ENCODE data around the gene ECE1.

DNA sequence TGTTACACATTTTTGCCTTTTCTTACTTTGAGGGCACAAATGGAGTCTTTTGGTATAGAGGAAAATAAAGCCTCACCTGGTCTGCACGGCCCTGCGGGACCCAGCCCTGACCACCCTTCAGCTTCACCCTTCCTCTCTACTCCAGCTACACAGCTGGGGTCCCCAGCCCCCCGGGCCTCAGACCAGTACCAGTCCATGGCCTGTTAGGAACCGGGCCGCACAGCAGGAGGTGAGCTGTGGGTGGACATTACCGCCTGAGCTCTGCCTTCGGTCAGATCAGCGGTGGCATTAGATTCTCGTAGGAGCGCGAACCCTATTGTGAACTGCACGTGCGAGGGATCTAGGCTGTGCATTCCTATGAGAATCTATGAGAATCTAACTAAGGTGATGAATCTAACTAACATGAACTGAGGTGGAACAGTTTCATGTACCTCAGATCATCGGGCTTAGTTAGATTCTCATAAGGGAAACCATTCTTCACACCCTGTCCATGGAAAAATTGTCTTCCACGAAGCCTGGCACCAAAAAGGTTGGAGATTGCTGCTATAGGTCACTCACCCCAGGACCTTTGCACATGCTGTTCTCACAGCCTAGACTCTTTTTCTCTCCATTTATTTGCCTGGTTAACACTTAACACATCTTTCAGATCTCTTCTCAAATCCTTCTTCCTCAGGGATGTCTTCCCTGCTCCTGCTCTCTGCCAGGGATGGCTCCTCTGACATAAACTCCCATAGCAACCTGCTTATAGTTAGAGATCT, 37.5 kb upstream of the ECE1 start:
- TF ChIP-seq, protein P1, sequence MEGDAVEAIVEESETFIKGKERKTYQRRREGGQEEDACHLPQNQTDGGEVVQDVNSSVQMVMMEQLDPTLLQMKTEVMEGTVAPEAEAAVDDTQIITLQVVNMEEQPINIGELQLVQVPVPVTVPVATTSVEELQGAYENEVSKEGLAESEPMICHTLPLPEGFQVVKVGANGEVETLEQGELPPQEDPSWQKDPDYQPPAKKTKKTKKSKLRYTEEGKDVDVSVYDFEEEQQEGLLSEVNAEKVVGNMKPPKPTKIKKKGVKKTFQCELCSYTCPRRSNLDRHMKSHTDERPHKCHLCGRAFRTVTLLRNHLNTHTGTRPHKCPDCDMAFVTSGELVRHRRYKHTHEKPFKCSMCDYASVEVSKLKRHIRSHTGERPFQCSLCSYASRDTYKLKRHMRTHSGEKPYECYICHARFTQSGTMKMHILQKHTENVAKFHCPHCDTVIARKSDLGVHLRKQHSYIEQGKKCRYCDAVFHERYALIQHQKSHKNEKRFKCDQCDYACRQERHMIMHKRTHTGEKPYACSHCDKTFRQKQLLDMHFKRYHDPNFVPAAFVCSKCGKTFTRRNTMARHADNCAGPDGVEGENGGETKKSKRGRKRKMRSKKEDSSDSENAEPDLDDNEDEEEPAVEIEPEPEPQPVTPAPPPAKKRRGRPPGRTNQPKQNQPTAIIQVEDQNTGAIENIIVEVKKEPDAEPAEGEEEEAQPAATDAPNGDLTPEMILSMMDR (IDR thresholded peaks at IDR 0.05; ENCODE audit: low read length): no peak
- TF ChIP-seq EZH2 (IDR thresholded peaks at IDR 0.05; ENCODE audit: borderline replicate concordance, low read length): no peak
